Stomach (tissue), 9 donors: ENCODE measurements around the gene AK4. TPM values are rescaled to one million over a fixed set of nuclear protein-coding genes. Genes with fewer than 3 reads are reported as not detected.
A peak's percentile ranks its signal among the peaks of the same experiment; 100 is the strongest.
"Not testable (repeated sequence)": the region's sequence is repeated elsewhere in the genome, so short reads cannot be mapped to it uniquely, and the experiment has no call there.

ENCODE experiments used
- DNase-seq, 2 donors: peaks; one replicate each; pipeline versions ENCODE4 v3.0.0 to v3.0.0-alpha.2; 2013 to 2019
- H3K27ac ChIP-seq, 5 donors: fragments of 200-600 bp in 4 of 5; sonication (generic) in 4 of 5; one replicate each; pipeline ENCODE4 v1.5.1; 2013 to 2019; ENCODE audit warnings: mild to moderate bottlenecking in 1 of 5, moderate library complexity in 1 of 5
- H3K27me3 ChIP-seq, 3 donors: fragments of 200-600 bp; sonication (generic); one replicate each; pipeline ENCODE4 v1.5.1; 2017 to 2019; ENCODE audit warnings: mixed run types in 1 of 3
- H3K36me3 ChIP-seq, 4 donors: fragments of 200-600 bp; sonication (generic); 1 replicate in 3 of 4; 2 replicates in 1 of 4; pipeline ENCODE4 v1.5.1; 2016 to 2019
- H3K4me1 ChIP-seq, 4 donors: fragments of 200-600 bp; sonication (generic); one replicate each; pipeline ENCODE4 v1.5.1; 2016 to 2019
- H3K4me3 ChIP-seq, 4 donors: fragments of 200-600 bp; sonication (generic) in 3 of 4; one replicate each; pipeline ENCODE4 v1.5.1; 2016 to 2019; ENCODE audit warnings: mild to moderate bottlenecking in 1 of 4
- H3K9me3 ChIP-seq, 4 donors: fragments of 200-600 bp; sonication (generic); one replicate each; pipeline ENCODE4 v1.5.1; 2016 to 2019
- CTCF ChIP-seq, 7 experiments: fragments of 450-650 bp in 4 of 7; fragments of 200-600 bp in 3 of 7; sonication (generic) in 3 of 7; IDR thresholded peaks; one replicate each; pipeline ENCODE4 v1.5.1; 2016 to 2019; ENCODE audit warnings: antibody characterized with exemption in 7 of 7, control low read depth in 2 of 7, mild to moderate bottlenecking in 1 of 7
- EP300 ChIP-seq: sonication (generic); formaldehyde crosslinking; IDR thresholded peaks from one replicate; pipeline ENCODE4 v1.6.1; 2017; ENCODE audit warnings: antibody characterized with exemption
- POLR2A ChIP-seq, 4 donors: fragments of 450-650 bp; IDR thresholded peaks; one replicate each; pipeline ENCODE4 v1.6.1; 2016; ENCODE audit warnings: antibody characterized with exemption in 4 of 4, control low read depth in 2 of 4, mild to moderate bottlenecking in 1 of 4, moderate library complexity in 1 of 4
- POLR2AphosphoS5 ChIP-seq, 3 donors: sonication (generic); formaldehyde crosslinking; IDR thresholded peaks; one replicate each; pipeline ENCODE4 v1.6.1; 2016; ENCODE audit warnings: antibody characterized with exemption in 3 of 3
- WGBS, 5 donors: extraction: QIAGEN DNeasy Blood & Tissue Kit in 3 of 5; methylation state at CpG; one replicate each; pipeline versions ENCODE4 v1.1.5 to v1.1.7; 2013 to 2018; 5-methylcytosine and 5-hydroxymethylcytosine counted together
- intact Hi-C: fragments of 100-400 bp; cut with DNase I; formaldehyde crosslinking; loops from one replicate; pipeline ENCODE4 v1.15.1; 2023; ENCODE audit warnings: low total_unique reads
- polyA plus RNA-seq, 3 donors: library from polyadenylated mRNA; stranded (reverse); fragments of 200-250 nt; gene quantifications; one replicate each; pipeline ENCODE4 v1.2.3, GENCODE V29; 2013
- total RNA-seq, 5 donors: library from RNA; depleted of rRNA; stranded (reverse); fragments of >200 nt; gene quantifications; one replicate each; pipeline versions ENCODE4 v1.1.0 to v1.2.3, GENCODE V29; 2014 to 2016
- donor health status: healthy with polysubstance abuse.
- donor health status: Bipolar disorder and iron deficiency.
- donor health status: healthy.

AK4 gene
- total and polyA plus RNA-seq, 8 donors: 9.4 to 108 (median 30.4) TPM

GRCh38 chr1:65231718-65232330 is 83.8 kb downstream of the AK4 start:
- H3K27me3 ChIP-seq: no peaks in the 10 kb centered on the region
- no peak overlapping the region for H3K4me3 ChIP-seq
- H3K9me3 ChIP-seq: peaks cover 0 to 8% (median 4%) of the 10 kb centered on the region in 4 donors
- TF ChIP-seq POLR2AphosphoS5 (IDR thresholded peaks at IDR 0.05) (no peak), CTCF (IDR thresholded peaks at IDR 0.05) (no peak)
- H3K36me3 ChIP-seq: peaks cover 0 to 11% (median 7%) of the 10 kb centered on the region in 4 donors
- H3K4me1 ChIP-seq: peaks cover 0 to 9% (median 0%) of the 10 kb centered on the region in 4 donors
- DNase-seq: no peak
- intact Hi-C loops: loop anchor here (10.0 kb wide), 1 partner anchor 453 kb away; no protein-coding TSS in a partner anchor
- no peak overlapping the region for H3K27ac ChIP-seq
- WGBS, 5 donors: 64 to 81% (median 68%) methylated on average over 4 of the region's 4 CpGs

GRCh38 chr1:65232461-65232990 is 84.5 kb downstream of the AK4 start:
- no peak for DNase-seq
- Histone ChIP-seq H3K4me1 (peaks cover 0 to 9% (median 0%) of the 10 kb centered on the region in 4 donors), H3K27me3 (no peaks in the 10 kb centered on the region), H3K36me3 (peaks cover 0 to 11% (median 7%) of the 10 kb centered on the region in 4 donors), H3K27ac (no peak overlapping the region), H3K4me3 (no peak overlapping the region), H3K9me3 (peaks cover 0 to 10% (median 4%) of the 10 kb centered on the region in 4 donors)
- intact Hi-C loops: loop anchor here (10.0 kb wide), 1 partner anchor 452 kb away; no protein-coding TSS in a partner anchor
- TF ChIP-seq POLR2AphosphoS5 (IDR thresholded peaks at IDR 0.05) (no peak), CTCF (IDR thresholded peaks at IDR 0.05) (no peak)
- WGBS, 5 donors: 76 to 90% (median 83%) methylated on average over 4 of the region's 4 CpGs

GRCh38 chr1:65233782-65234181 is 85.8 kb downstream of the AK4 start:
- intact Hi-C loops: loop anchor here (10.0 kb wide), 1 partner anchor 451 kb away; no protein-coding TSS in a partner anchor
- no peak overlapping the region for H3K4me3 ChIP-seq
- peaks cover 0 to 10% (median 4%) of the 10 kb centered on the region in 4 donors for H3K9me3 ChIP-seq
- H3K27me3 ChIP-seq: no peaks in the 10 kb centered on the region
- no peak overlapping the region for H3K27ac ChIP-seq
- DNase-seq: no peak
- WGBS, 5 donors: 56 to 61% (median 60%) methylated on average over 2 of the region's 2 CpGs
- peaks cover 0 to 9% (median 0%) of the 10 kb centered on the region in 4 donors for H3K4me1 ChIP-seq
- TF ChIP-seq POLR2AphosphoS5 (IDR thresholded peaks at IDR 0.05) (no peak), POLR2A (IDR thresholded peaks at IDR 0.05) (no peak)
- peaks cover 0 to 9% (median 6%) of the 10 kb centered on the region in 4 donors for H3K36me3 ChIP-seq

GRCh38 chr1:65235867-65236805 is 88.1 kb downstream of the AK4 start:
- no peaks in the 10 kb centered on the region for H3K36me3 ChIP-seq
- no peak overlapping the region for H3K4me3 ChIP-seq
- intact Hi-C loops: loop anchor here (10.0 kb wide), 1 partner anchor 449 kb away; no protein-coding TSS in a partner anchor
- no peak overlapping the region for H3K27ac ChIP-seq
- peaks cover 0 to 10% (median 4%) of the 10 kb centered on the region in 4 donors for H3K9me3 ChIP-seq
- no peaks in the 10 kb centered on the region for H3K27me3 ChIP-seq
- DNase-seq: peak in 1 of 2 donors; percentile 31
- H3K4me1 ChIP-seq: peaks cover 0 to under 1% (median 0%) of the 10 kb centered on the region in 4 donors
- 38 to 83% (median 65%) methylated on average over 3 of the region's 3 CpGs for WGBS, 5 donors
- TF ChIP-seq CTCF (IDR thresholded peaks at IDR 0.05) (peak in 4 of 7 experiments; percentile 37 to 51 (median 44)), EP300 (no peak), POLR2A (IDR thresholded peaks at IDR 0.05) (no peak), POLR2AphosphoS5 (IDR thresholded peaks at IDR 0.05) (no peak)

- not testable (repeated sequence) for H3K36me3 ChIP-seq, H3K9me3 ChIP-seq, H3K27me3 ChIP-seq, H3K4me1 ChIP-seq, H3K27ac ChIP-seq, DNase-seq, H3K4me3 ChIP-seq
- 88 to 100% (median 97%) methylated on average over 1 of the region's 1 CpG for WGBS, 5 donors
- intact Hi-C loops: loop anchor here (10.0 kb wide), 1 partner anchor 448 kb away; no protein-coding TSS in a partner anchor
These were observed 89.1 kb downstream of the AK4 start for GRCh38 chr1:65237088-65237487.
